Smooth muscle cell of the brain vasculature (primary cell): Measurements from ENCODE around the gene C3orf18.

ENCODE experiments used
- DNase-seq: peaks from one replicate; pipeline ENCODE4 v3.0.0-alpha.2; 2012; ENCODE audit warnings: low read depth, low spot score

The C3orf18 gene

GRCh38 chr3:50603261-50604109 lies 35.9 kb upstream of the C3orf18 start:
- no peak for DNase-seq

- DNase-seq = no peak
These were observed 35.1 kb upstream of the C3orf18 start for GRCh38 chr3:50602595-50603191.

GRCh38 chr3:50600841-50601591 lies 33.5 kb upstream of the C3orf18 start:
- DNase-seq = peak; percentile 83

GRCh38 chr3:50600141-50600753 lies 32.7 kb upstream of the C3orf18 start:
- no peak for DNase-seq

- no peak for DNase-seq
These were observed 32.2 kb upstream of the C3orf18 start for GRCh38 chr3:50599716-50600118.

- no peak for DNase-seq
These were observed 31.7 kb upstream of the C3orf18 start for GRCh38 chr3:50599115-50599715.

- DNase-seq = no peak
These were observed 26.8 kb upstream of the C3orf18 start for GRCh38 chr3:50594253-50594785.

- no peak for DNase-seq
These were observed 25.0 kb upstream of the C3orf18 start for GRCh38 chr3:50592568-50592967.

- no peak for DNase-seq
These were observed 23.7 kb upstream of the C3orf18 start for GRCh38 chr3:50591196-50591741.

- DNase-seq = no peak
These were observed 21.3 kb upstream of the C3orf18 start for GRCh38 chr3:50588759-50589433.

GRCh38 chr3:50587806-50588758 lies 20.5 kb upstream of the C3orf18 start:
- DNase-seq = no peak

GRCh38 chr3:50587373-50587772 lies 19.8 kb upstream of the C3orf18 start:
- DNase-seq = no peak

GRCh38 chr3:50586763-50587070 lies 19.2 kb upstream of the C3orf18 start:
- no peak for DNase-seq

- DNase-seq = no peak
These were observed 18.6 kb upstream of the C3orf18 start for GRCh38 chr3:50585919-50586762.

GRCh38 chr3:50584391-50584790 lies 16.8 kb upstream of the C3orf18 start:
- DNase-seq = no peak

- no peak for DNase-seq
These were observed 16.4 kb upstream of the C3orf18 start for GRCh38 chr3:50583897-50584296.

- DNase-seq = no peak
These were observed 14.5 kb upstream of the C3orf18 start for GRCh38 chr3:50582083-50582482.

- no peak for DNase-seq
These were observed 13.9 kb upstream of the C3orf18 start for GRCh38 chr3:50581459-50581842.
